CD4-positive, alpha-beta T cell treated with Interleukin-17A for 4 hours (primary cell): ENCODE data around the gene C1orf159.

Source experiments
- DNase-seq: peaks from one replicate; pipeline ENCODE4 v3.0.0-alpha.2; 2020; ENCODE audit warnings: mixed read lengths

Gene C1orf159

GRCh38 chr1:1049318-1050165 lies 66.3 kb downstream of the C1orf159 start:
- DNase-seq = no peak

- DNase-seq = no peak
Measured at GRCh38 chr1:1048765-1049164, 67.1 kb downstream of the C1orf159 start.

DNA sequence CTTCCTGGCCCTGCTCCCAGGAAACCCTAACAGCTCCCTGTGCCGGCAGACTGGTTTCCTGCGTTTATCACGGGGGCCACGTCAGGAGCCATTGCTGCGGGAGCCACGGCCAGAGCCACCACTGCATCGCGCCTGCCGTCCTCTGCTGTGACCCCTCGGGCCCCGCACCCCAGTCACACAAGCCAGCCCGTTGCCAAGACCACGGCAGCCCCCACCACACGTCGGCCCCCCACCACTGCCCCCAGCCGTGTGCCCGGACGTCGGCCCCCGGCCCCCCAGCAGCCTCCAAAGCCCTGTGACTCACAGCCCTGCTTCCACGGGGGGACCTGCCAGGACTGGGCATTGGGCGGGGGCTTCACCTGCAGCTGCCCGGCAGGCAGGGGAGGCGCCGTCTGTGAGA lies 67.9 kb downstream of the C1orf159 start:
- no peak for DNase-seq

- DNase-seq = no peak
Measured at GRCh38 chr1:1047407-1047806, 68.5 kb downstream of the C1orf159 start.

- no peak for DNase-seq
Measured at GRCh38 chr1:1046767-1047166, 69.1 kb downstream of the C1orf159 start.

DNA sequence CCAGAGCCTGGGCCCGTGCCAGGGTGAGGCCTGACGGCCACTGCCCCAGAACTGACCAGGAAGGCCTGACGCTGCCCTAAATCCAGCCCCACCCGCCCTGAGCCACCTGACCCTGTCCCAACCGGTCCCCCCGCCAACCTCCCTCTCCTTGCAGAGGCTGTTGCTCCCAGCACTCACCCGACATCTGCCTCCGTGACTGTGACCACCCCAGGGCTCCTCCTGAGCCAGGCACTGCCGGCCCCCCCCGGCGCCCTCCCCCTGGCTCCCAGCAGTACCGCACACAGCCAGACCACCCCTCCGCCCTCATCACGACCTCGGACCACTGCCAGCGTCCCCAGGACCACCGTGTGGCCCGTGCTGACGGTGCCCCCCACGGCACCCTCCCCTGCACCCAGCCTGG lies 69.6 kb downstream of the C1orf159 start:
- DNase-seq = no peak

DNA sequence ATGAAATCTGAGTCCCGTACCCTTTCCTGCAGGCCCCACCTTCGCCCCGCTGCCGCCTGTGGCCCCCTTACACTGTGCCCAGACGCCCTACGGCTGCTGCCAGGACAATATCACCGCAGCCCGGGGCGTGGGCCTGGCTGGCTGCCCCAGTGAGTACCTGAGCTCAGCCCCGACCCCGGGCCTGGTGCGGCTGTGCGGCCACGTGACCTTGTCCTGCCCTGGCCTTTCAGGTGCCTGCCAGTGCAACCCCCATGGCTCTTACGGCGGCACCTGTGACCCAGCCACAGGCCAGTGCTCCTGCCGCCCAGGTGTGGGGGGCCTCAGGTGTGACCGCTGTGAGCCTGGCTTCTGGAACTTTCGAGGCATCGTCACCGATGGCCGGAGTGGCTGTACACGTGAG lies 70.8 kb downstream of the C1orf159 start:
- DNase-seq = no peak

GRCh38 chr1:1044455-1045078 lies 71.3 kb downstream of the C1orf159 start:
- no peak for DNase-seq

- DNase-seq = no peak
Measured at GRCh38 chr1:1043921-1044320, 72.0 kb downstream of the C1orf159 start.

- no peak for DNase-seq
Measured at GRCh38 chr1:1043411-1043810, 72.5 kb downstream of the C1orf159 start.

DNA sequence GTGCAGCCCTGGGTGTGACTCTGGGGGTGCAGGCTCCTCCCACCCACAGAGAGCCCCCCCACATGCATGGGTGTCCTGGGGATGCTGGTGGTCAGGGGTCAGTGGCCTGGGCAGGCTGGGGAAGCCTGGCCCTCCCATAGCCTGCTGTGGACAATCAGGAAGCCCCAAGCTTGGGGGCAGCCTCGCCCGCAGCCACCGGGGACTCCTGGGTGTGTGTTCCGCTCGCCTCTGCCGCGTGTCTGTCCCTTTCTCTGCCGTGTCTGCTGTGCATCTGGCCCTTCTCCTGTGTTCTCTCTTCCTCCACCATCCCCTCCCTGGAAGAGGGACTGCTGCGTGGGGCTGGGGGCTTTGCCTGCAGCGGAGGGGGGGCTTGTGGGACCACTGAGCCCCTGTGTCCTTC lies 73.1 kb downstream of the C1orf159 start:
- no peak for DNase-seq

DNA sequence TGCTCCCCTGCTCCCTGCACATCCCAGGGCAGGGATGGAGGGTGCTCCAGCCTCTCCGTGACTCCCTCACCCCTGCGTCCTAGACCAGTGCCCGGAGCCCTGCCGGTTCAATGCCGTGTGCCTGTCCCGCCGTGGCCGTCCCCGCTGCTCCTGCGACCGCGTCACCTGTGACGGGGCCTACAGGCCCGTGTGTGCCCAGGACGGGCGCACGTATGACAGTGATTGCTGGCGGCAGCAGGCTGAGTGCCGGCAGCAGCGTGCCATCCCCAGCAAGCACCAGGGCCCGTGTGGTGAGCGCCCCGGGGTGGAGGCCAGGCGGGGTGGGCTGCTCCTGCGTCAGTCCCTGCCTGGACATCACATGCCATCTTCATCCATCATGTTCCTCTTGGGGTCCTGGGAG lies 74.0 kb downstream of the C1orf159 start:
- no peak for DNase-seq

GRCh38 chr1:1041092-1041523 lies 74.8 kb downstream of the C1orf159 start:
- DNase-seq = no peak

- DNase-seq = peak; percentile 85
Measured at GRCh38 chr1:1040004-1040991, 75.6 kb downstream of the C1orf159 start.

- DNase-seq = peak; percentile 16
Measured at GRCh38 chr1:1039145-1039910, 76.6 kb downstream of the C1orf159 start.

DNA sequence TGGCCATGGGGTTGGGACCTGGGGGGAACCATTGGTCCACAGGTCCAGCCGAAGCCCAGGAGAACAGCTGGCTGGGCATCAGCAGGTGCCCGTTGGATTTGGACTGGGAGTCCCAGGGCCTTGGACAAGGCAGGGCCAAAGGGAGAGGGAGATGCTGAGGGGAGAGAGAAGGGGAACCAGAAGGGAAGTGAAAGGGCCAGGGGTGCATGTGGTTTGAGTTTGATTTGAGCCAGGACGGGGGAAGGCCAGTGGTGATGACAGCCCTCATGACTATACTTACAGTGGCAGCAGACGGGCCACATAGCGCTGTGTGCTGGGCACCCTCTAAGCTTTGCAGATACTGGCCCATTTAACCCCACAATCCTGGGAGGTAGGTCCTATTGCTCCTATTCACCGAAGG lies 77.2 kb downstream of the C1orf159 start:
- no peak for DNase-seq

- DNase-seq = no peak
Measured at GRCh38 chr1:1037366-1038327, 78.2 kb downstream of the C1orf159 start.

DNA sequence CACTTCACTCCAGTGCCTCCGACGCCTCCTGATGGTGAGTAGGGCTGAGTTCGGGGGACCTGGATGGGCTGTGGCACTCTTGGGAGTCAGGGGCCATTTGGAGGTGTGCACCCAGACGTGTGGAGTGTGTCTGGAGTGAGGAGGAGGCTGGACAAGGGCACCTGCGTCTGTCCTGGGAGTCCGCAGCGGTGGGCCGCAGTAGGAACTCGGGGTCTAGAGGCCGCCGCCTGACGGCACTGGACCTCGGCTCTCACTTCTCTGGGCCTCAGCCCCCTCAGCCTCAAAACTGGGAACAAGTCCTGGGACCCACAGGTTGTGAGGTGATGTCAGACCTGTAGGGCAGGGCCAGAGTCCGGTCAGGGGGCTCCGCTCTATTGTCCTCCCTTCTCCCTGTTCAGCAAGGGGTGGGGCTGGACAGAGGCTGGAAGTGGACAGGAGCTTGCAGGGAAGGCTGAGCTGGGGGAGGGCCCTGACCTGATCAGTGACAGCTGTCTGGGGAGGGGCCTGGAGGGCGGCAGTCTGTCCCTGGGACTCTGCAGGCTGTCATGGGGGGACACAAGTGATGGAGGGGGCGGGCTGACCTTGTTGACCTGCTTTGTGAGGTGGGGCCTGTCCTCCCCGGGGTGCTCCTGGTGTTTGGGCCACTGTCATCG lies 80.5 kb downstream of the C1orf159 start:
- no peak for DNase-seq

DNA sequence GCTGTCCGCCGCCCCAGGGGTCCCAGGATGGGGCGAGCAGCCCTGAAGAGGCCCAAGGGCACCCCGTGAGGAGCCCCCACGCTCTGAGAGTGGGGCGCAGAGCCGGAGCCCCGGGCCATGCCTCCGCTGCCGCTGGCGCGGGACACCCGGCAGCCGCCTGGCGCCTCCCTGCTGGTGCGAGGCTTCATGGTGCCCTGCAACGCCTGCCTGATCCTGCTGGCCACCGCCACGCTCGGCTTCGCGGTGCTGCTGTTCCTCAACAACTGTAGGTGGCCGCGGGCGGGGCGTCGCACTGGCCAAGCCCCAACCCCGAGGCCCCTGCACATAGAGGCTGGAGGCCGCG lies 81.5 kb downstream of the C1orf159 start:
- no peak for DNase-seq

GRCh38 chr1:1033731-1034438 lies 82.0 kb downstream of the C1orf159 start:
- peak; percentile 30 for DNase-seq
